Measurements from ENCODE around the gene SH2D1A. TPM values are rescaled to one million over a fixed set of nuclear protein-coding genes. Genes with fewer than 3 reads are reported as not detected.

The SH2D1A gene
- total RNA-seq, 1 donor from 2014 or later, result 0.30 TPM

Other genes starting within 250 kb of the SH2D1A start
- gene TEX13D, start 13.9 kb upstream of the SH2D1A start, total RNA-seq, result not detected